Suprapubic skin (tissue), 4 donors: ENCODE data around the gene ALPL. TPM values are rescaled to one million over a fixed set of nuclear protein-coding genes. Genes with fewer than 3 reads are reported as not detected.
A peak's percentile ranks its signal among the peaks of the same experiment; 100 is the strongest.

Experiments
- DNase-seq, 2 donors: peaks; one replicate each; pipeline ENCODE4 v3.0.0-alpha.2; 2019; ENCODE audit warnings: low spot score in 2 of 2
- H3K27ac ChIP-seq: fragments of 200-600 bp; sonication (generic); one replicate; pipeline ENCODE4 v1.5.1; 2019
- H3K27me3 ChIP-seq: fragments of 200-600 bp; sonication (generic); one replicate; pipeline ENCODE4 v1.5.1; 2019
- H3K36me3 ChIP-seq: fragments of 200-600 bp; sonication (generic); one replicate; pipeline ENCODE4 v1.5.1; 2019
- H3K4me1 ChIP-seq: fragments of 200-600 bp; sonication (generic); one replicate; pipeline ENCODE4 v1.5.1; 2019
- H3K4me3 ChIP-seq: fragments of 200-600 bp; sonication (generic); one replicate; pipeline ENCODE4 v1.5.1; 2019; ENCODE audit warnings: mild to moderate bottlenecking
- H3K9me3 ChIP-seq: fragments of 200-600 bp; sonication (generic); one replicate; pipeline ENCODE4 v1.5.1; 2019
- EP300 ChIP-seq: sonication (generic); formaldehyde crosslinking; IDR thresholded peaks from one replicate; pipeline ENCODE4 v1.6.1; 2017; ENCODE audit warnings: antibody characterized with exemption
- POLR2A ChIP-seq, 2 donors: fragments of 450-650 bp; IDR thresholded peaks; one replicate each; pipeline ENCODE4 v1.6.1; 2017; ENCODE audit warnings: antibody characterized with exemption in 2 of 2, mild to moderate bottlenecking in 2 of 2, moderate library complexity in 2 of 2
- POLR2AphosphoS5 ChIP-seq, 3 donors: sonication (generic); formaldehyde crosslinking; IDR thresholded peaks; one replicate each; pipeline ENCODE4 v1.6.1; 2017; ENCODE audit warnings: antibody characterized with exemption in 3 of 3
- WGBS: methylation state at CpG from one replicate; pipeline ENCODE4 v1.1.5; 2018; 5-methylcytosine and 5-hydroxymethylcytosine counted together
- total RNA-seq, 4 donors: library from RNA; depleted of rRNA; stranded (reverse); fragments of >200 nt; gene quantifications; one replicate each; pipeline ENCODE4 v1.1.0, GENCODE V29; 2016
- TF ChIP-seq, protein P1 (sequence below), 2 donors: fragments of 200-600 bp in 1 of 2; fragments of 450-650 bp in 1 of 2; sonication (generic) in 1 of 2; IDR thresholded peaks; one replicate each; pipeline ENCODE4 v1.5.1; 2016 to 2019; ENCODE audit warnings: antibody characterized with exemption in 2 of 2, mild to moderate bottlenecking in 1 of 2, moderate library complexity in 1 of 2

Gene ALPL
- total RNA-seq, 4 donors from 2014 or later = 5.1 to 9.7 (median 6.0) TPM

DNA sequence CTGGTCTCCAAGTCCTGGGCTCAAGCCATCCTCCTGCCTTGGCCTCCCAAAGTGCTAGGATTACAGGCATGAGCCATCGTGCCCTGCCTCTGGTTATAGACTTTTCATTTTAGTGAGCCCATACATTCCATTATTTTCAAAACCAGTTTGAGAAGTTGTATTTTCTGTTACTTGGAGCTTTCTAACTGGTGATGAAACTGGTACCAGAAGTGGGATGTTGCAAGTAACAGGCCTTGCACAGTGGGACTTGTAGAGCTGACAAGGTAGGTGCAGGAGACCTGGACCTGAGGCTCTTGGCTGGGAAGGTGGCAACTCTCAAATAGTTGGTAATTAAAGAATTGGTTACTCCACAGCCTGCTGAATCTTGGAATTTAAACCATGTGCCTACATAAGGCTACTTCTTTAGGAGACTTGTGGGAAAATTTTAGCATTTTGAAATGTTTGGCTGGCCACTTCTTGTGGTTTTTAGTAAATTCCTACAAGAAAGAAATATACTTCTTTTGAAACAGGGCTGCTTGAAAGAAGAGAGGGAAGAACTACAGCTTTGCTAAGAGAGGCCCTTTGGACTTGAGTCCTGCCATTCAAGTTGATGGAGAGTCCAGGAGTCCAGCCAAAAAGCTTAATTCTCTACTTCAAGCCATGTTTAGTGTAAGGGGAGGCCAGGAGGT lies 9.8 kb upstream of the ALPL start:
- Histone ChIP-seq H3K27ac (no peak overlapping the region), H3K4me1 (no peaks in the 10 kb centered on the region), H3K36me3 (no peaks in the 10 kb centered on the region), H3K27me3 (no peaks in the 10 kb centered on the region), H3K4me3 (no peak overlapping the region), H3K9me3 (no peaks in the 10 kb centered on the region)
- TF ChIP-seq POLR2AphosphoS5 (IDR thresholded peaks at IDR 0.05) (no peak), POLR2A (IDR thresholded peaks at IDR 0.05) (no peak), EP300 (no peak)
- TF ChIP-seq, protein P1, sequence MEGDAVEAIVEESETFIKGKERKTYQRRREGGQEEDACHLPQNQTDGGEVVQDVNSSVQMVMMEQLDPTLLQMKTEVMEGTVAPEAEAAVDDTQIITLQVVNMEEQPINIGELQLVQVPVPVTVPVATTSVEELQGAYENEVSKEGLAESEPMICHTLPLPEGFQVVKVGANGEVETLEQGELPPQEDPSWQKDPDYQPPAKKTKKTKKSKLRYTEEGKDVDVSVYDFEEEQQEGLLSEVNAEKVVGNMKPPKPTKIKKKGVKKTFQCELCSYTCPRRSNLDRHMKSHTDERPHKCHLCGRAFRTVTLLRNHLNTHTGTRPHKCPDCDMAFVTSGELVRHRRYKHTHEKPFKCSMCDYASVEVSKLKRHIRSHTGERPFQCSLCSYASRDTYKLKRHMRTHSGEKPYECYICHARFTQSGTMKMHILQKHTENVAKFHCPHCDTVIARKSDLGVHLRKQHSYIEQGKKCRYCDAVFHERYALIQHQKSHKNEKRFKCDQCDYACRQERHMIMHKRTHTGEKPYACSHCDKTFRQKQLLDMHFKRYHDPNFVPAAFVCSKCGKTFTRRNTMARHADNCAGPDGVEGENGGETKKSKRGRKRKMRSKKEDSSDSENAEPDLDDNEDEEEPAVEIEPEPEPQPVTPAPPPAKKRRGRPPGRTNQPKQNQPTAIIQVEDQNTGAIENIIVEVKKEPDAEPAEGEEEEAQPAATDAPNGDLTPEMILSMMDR (IDR thresholded peaks at IDR 0.05) = no peak
- DNase-seq = no peak
- 100% methylated on average over 1 of the region's 1 CpG for WGBS

- DNase-seq = peak; percentile 24 to 53
- Histone ChIP-seq H3K4me1 (peaks cover 4% of the 10 kb centered on the region), H3K9me3 (no peaks in the 10 kb centered on the region), H3K36me3 (no peaks in the 10 kb centered on the region), H3K27me3 (peaks cover 13% of the 10 kb centered on the region), H3K4me3 (no peak overlapping the region), H3K27ac (no peak overlapping the region)
- no peak for TF ChIP-seq POLR2A (IDR thresholded peaks at IDR 0.05)
- TF ChIP-seq POLR2AphosphoS5 (IDR thresholded peaks at IDR 0.05) = no peak
- TF ChIP-seq, protein P1 (IDR thresholded peaks at IDR 0.05) = no peak
- TF ChIP-seq EP300 = no peak
- 75% methylated on average over 7 of the region's 7 CpGs for WGBS
These were observed 5.4 kb upstream of the ALPL start for GRCh38 chr1:21503706-21504377.

DNA sequence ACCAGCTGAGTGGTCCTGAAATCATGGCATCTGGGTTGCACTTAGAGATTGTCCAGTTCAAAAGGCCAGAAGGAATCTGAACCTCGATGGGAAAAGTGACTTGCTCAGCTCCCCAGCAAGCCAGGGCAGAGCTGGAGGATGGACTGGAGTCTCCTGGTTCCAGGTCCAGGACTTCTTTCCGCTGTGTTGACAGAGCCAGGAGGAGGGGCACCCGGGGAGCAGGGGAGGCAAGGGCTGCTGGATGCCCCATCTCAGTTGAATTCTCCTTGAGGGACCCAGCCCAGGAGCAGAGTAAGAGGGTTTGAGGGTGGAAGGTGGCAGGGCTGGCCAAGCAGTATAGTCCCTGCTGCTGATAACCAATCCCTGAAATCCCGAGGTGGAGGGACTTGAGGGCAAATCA lies 2.4 kb upstream of the ALPL start:
- Histone ChIP-seq H3K27ac (no peak overlapping the region), H3K27me3 (peaks cover 30% of the 10 kb centered on the region), H3K9me3 (no peaks in the 10 kb centered on the region), H3K36me3 (no peaks in the 10 kb centered on the region), H3K4me3 (no peak overlapping the region), H3K4me1 (peaks cover 25% of the 10 kb centered on the region)
- 73% methylated on average over 4 of the region's 4 CpGs for WGBS
- TF ChIP-seq POLR2A (IDR thresholded peaks at IDR 0.05) (no peak), POLR2AphosphoS5 (IDR thresholded peaks at IDR 0.05) (no peak), EP300 (no peak)
- TF ChIP-seq, protein P1 (IDR thresholded peaks at IDR 0.05) = no peak
- peak in 1 of 2 donors; percentile 26 for DNase-seq

DNA sequence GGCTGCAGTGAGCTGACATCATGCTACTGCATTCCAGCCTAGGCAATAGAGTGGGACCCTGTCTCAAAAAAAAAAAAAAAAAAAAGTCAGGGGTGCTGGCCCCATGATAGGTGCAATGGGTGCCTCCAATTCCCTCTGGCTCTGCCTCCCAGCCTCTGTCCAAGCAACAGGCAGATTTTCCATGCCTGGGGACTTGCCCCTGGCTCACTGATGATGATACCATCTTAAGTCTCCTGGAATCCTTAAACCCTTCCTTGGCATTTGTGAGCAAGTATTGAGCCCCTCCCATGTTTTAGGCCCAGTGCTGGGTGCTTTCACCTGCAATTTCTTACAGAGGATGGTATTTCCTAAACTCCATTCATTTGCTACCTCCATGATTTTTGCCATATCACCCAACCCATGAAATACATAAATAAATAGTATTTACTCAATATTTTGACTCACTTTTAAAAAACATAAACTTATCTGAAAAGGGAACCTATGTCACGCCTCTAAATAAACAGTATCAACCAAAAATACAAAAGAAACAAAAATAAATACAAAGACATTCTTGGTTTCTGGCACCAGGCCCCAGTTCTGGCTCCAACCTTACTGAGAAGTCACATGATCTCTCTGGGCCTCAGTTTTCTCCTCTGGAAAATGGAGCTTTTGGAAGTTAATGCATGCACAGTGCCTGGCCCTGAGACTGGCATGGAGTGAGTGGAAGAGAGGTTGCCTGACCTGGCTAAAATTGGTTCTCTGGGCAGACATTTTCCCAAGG lies 1.5 kb upstream of the ALPL start:
- Histone ChIP-seq H3K36me3 (no peaks in the 10 kb centered on the region), H3K9me3 (no peaks in the 10 kb centered on the region), H3K4me3 (no peak overlapping the region), H3K27ac (no peak overlapping the region), H3K4me1 (peaks cover 25% of the 10 kb centered on the region), H3K27me3 (peaks cover 30% of the 10 kb centered on the region)
- WGBS = 91% methylated on average over 1 of the region's 1 CpG
- TF ChIP-seq EP300 (no peak), POLR2A (IDR thresholded peaks at IDR 0.05) (no peak), POLR2AphosphoS5 (IDR thresholded peaks at IDR 0.05) (no peak)
- TF ChIP-seq, protein P1 (IDR thresholded peaks at IDR 0.05) = no peak
- DNase-seq = peak in 1 of 2 donors; percentile 14
